Nephron (organoid): Measurements from ENCODE around the gene SCARB1.

Experiments
- H3K27ac Mint-ChIP-seq, 3 experiments: 2 replicates each; pipeline ENCODE4 v1.8.0; 2020; ENCODE audit warnings: mixed read lengths in 3 of 3, mild to moderate bottlenecking in 2 of 3, moderate library complexity in 1 of 3
- H3K27me3 Mint-ChIP-seq: 2 replicates; pipeline ENCODE4 v1.8.0; 2021; ENCODE audit warnings: low read depth, mild to moderate bottlenecking, moderate library complexity, mixed read lengths
- H3K36me3 Mint-ChIP-seq: 2 replicates; pipeline ENCODE4 v1.8.0; 2020; ENCODE audit warnings: low read depth, mixed read lengths
- H3K4me1 Mint-ChIP-seq: 2 replicates; pipeline ENCODE4 v1.8.0; 2020; ENCODE audit warnings: mixed read lengths
- H3K4me3 Mint-ChIP-seq, 3 experiments: 2 replicates each; pipeline ENCODE4 v1.8.0; 2020; ENCODE audit warnings: mild to moderate bottlenecking in 3 of 3, mixed read lengths in 3 of 3, moderate library complexity in 2 of 3
- H3K9me3 Mint-ChIP-seq: 2 replicates; pipeline ENCODE4 v1.8.0; 2020; ENCODE audit warnings: mixed read lengths
- TF ChIP-seq, protein P1 (sequence below), 3 experiments: fragments of 200-600 bp; sonication (generic); IDR thresholded peaks; one replicate each; pipeline ENCODE4 v1.5.0; 2021; ENCODE audit warnings: antibody characterized with exemption in 3 of 3; ENCODE audit not compliant: unreplicated experiment in 3 of 3

SCARB1 gene

DNA sequence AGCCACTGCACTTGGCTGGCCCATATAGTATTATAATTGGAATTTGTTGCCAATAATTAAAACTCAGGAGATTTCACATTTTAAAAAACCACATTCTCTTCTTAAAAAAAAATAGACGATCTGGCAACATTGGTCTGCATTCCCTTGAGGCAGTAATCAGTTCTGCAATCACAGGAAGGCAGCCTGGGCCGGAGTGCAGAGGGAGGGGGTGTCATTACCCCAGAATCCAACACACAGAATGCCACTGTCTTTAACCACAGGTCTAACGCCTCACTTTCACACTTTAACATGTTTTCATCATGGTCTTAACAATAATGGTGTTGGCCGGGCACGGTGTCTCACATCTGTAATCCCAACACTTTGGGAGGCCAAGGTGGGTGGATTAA is 100.1 kb downstream of the SCARB1 start:
- Mint-ChIP-seq H3K27me3 (peaks cover 33% of the 10 kb centered on the region), H3K9me3 (peaks cover 7% of the 10 kb centered on the region), H3K27ac (peak overlapping the region in 2 of 3 experiments; percentile 37 to 44), H3K4me1 (peaks cover 60% of the 10 kb centered on the region), H3K4me3 (no peak overlapping the region), H3K36me3 (no peaks in the 10 kb centered on the region)
- TF ChIP-seq, protein P1, sequence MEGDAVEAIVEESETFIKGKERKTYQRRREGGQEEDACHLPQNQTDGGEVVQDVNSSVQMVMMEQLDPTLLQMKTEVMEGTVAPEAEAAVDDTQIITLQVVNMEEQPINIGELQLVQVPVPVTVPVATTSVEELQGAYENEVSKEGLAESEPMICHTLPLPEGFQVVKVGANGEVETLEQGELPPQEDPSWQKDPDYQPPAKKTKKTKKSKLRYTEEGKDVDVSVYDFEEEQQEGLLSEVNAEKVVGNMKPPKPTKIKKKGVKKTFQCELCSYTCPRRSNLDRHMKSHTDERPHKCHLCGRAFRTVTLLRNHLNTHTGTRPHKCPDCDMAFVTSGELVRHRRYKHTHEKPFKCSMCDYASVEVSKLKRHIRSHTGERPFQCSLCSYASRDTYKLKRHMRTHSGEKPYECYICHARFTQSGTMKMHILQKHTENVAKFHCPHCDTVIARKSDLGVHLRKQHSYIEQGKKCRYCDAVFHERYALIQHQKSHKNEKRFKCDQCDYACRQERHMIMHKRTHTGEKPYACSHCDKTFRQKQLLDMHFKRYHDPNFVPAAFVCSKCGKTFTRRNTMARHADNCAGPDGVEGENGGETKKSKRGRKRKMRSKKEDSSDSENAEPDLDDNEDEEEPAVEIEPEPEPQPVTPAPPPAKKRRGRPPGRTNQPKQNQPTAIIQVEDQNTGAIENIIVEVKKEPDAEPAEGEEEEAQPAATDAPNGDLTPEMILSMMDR (IDR thresholded peaks at IDR 0.05; ENCODE audit: unreplicated experiment in 3 of 3) = no peak

DNA sequence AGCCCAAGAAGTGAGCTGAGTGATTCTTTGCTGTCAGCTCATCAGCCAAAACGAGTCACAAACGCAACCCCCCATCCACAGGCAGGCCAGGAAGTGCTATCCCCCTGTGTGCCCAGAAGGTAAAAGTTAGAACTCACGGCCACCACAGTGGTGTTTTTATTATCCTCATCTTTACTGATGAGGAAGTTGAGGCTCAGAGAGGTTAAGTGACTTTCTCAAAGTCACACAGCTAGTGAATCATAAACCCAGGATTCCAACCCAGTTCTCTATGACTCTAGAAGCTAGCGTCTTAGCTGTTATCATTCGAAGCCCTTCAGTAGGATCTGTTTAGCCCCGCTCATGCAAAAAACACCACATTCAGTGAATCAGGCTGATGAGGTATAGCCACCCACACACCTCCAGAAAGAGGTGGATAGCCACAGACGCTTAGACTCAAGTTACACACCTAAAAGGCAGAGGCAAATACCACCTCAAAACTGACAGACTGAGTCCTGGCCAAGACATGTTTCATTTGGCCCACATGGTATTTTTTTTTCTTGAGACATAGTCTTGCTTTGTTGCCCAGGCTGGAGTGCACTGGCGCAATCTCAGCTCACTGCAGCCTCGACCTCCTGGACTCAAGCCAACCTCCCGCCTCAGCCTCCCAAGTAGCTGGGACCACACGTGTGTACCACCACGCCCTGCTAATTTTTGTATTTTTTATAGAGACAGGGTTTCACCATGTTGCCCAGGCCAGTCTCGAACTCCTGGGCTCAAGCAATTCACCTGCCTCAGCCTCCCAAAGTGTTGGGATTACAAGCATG is 100.7 kb downstream of the SCARB1 start:
- Mint-ChIP-seq H3K4me1 (peaks cover 61% of the 10 kb centered on the region), H3K36me3 (no peaks in the 10 kb centered on the region), H3K4me3 (peak overlapping the region in 1 of 3 experiments; percentile 24), H3K9me3 (peaks cover 7% of the 10 kb centered on the region), H3K27me3 (peaks cover 33% of the 10 kb centered on the region), H3K27ac (peak overlapping the region in 2 of 3 experiments; percentile 40 to 44)
- TF ChIP-seq, protein P1 (IDR thresholded peaks at IDR 0.05; ENCODE audit: unreplicated experiment in 3 of 3) = no peak

DNA sequence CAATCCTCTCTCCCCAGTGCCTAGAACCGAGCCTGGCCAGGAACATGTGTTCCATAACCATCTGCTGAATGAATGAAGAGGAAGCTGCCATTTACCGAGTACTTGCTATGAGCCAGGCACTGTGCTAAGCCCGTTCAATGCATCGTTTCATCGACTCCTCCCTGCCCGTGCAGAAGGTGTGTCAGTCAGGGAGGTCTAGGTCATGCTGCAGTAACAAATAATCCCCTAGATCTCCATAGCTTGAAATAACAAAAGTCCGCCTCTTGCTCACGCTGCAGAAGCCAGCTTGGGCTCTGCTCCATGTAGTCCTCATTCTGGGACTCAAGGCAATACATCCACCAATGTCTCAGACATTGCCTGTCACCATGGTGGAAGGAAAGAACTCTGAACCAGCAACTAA is 101.3 kb downstream of the SCARB1 start:
- Mint-ChIP-seq H3K27me3 (peaks cover 33% of the 10 kb centered on the region), H3K27ac (peak overlapping the region in 2 of 3 experiments; percentile 37 to 40), H3K9me3 (peaks cover 9% of the 10 kb centered on the region), H3K4me1 (peaks cover 65% of the 10 kb centered on the region), H3K36me3 (no peaks in the 10 kb centered on the region), H3K4me3 (peak overlapping the region in 1 of 3 experiments; percentile 24)
- TF ChIP-seq, protein P1 (IDR thresholded peaks at IDR 0.05; ENCODE audit: unreplicated experiment in 3 of 3) = no peak

DNA sequence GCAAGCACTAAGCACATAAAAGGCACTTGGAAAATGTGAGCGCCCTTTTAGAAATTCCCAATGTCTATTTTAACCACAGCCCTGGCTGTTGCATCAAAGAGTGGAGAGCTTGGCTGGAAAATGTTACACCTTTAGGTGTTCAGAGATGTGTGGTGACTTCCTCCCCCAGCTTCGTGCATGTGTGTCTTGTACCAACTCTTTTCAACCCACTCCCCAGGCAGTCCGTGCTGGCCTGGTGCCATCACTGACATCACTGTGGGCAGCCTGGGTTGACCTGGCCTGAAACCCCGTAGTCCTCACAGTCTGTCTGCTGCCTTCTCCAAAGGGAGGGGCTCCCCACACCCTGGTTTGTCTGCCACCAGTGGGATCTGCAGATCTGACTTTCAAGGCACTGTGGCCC is 101.8 kb downstream of the SCARB1 start:
- Mint-ChIP-seq H3K4me3 (no peak overlapping the region), H3K36me3 (no peaks in the 10 kb centered on the region), H3K4me1 (peaks cover 65% of the 10 kb centered on the region), H3K27ac (peak overlapping the region in 1 of 3 experiments; percentile 37), H3K27me3 (peaks cover 38% of the 10 kb centered on the region), H3K9me3 (peaks cover 14% of the 10 kb centered on the region)
- TF ChIP-seq, protein P1 (IDR thresholded peaks at IDR 0.05; ENCODE audit: unreplicated experiment in 3 of 3) = no peak

DNA sequence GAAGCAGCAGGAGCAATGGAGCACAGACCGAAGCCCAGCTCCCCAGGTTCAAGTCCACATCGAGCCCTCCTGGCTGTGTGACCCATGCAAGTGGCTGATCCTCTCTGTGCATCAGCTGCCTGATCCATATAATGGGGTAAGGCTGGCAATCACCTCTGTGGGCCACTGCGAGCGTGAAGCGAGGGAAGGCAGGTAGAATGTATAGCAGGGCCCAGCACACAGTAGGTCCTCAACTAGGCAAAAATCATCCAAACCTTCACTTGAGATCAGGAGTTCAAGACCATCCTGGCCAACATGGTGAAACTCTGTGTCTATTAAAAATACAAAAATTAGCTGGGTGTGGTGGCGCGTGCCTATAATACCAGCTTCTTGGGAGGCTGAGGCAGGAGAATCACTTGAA is 102.6 kb downstream of the SCARB1 start:
- Mint-ChIP-seq H3K36me3 (no peaks in the 10 kb centered on the region), H3K27me3 (peaks cover 39% of the 10 kb centered on the region), H3K9me3 (peaks cover 19% of the 10 kb centered on the region), H3K27ac (peak overlapping the region; percentile 21 to 78 (median 46)), H3K4me3 (no peak overlapping the region), H3K4me1 (peaks cover 65% of the 10 kb centered on the region)
- TF ChIP-seq, protein P1 (IDR thresholded peaks at IDR 0.05; ENCODE audit: unreplicated experiment in 3 of 3) = no peak

DNA sequence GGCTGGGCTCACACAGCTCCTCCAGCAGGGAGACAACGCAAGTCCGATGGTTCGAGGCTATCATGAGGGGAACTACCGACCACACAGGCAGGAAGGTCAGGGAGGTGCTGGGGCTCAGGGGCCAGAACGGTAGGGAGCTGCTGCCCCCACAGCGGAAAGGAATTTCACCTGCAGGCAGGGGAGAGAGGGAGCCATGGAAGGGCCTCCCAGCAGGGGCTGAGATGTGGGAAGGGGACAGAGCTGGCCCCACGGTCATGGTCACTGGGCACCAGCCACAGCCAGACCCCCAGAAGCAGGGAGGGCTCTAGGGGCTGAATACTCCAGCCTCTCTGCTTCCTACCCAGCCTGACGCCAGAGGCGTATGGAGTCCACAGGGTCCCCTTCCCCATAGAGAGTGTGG is 103.1 kb downstream of the SCARB1 start:
- peaks cover 37% of the 10 kb centered on the region for H3K27me3 Mint-ChIP-seq
- peak overlapping the region in 1 of 3 experiments; percentile 12 for H3K4me3 Mint-ChIP-seq
- peaks cover 62% of the 10 kb centered on the region for H3K4me1 Mint-ChIP-seq
- peak overlapping the region; percentile 21 to 86 (median 78) for H3K27ac Mint-ChIP-seq
- H3K36me3 Mint-ChIP-seq = no peaks in the 10 kb centered on the region
- TF ChIP-seq, protein P1 (IDR thresholded peaks at IDR 0.05; ENCODE audit: unreplicated experiment in 3 of 3) = no peak
- peaks cover 18% of the 10 kb centered on the region for H3K9me3 Mint-ChIP-seq
